PC-3 (cell line): ENCODE measurements around the gene GADL1.

ENCODE experiments used
- CTCF ChIP-seq: fragments of 300-600 bp; sonication (generic); conservative IDR thresholded peaks from 2 replicates; pipeline ENCODE4 v1.5.1; 2017; ENCODE audit warnings: antibody characterized with exemption, low read depth, mild to moderate bottlenecking, low read length
- EZH2 ChIP-seq: fragments of 300-600 bp; sonication (generic); IDR thresholded peaks from one replicate; pipeline ENCODE4 v1.6.1; 2017; ENCODE audit warnings: antibody characterized with exemption, mild to moderate bottlenecking, low read length; ENCODE audit not compliant: unreplicated experiment

GRCh38 chr3:30908456-30909037, 14.1 kb upstream of the GADL1 start:
- TF ChIP-seq CTCF (no peak), EZH2 (no peak)
